Cardiac muscle cell (in vitro differentiated cells and primary cell): ENCODE results near the gene VCX2. TPM values are rescaled to one million over a fixed set of nuclear protein-coding genes. Genes with fewer than 3 reads are reported as not detected.
"Not testable (repeated sequence)": the region's sequence is repeated elsewhere in the genome, so short reads cannot be mapped to it uniquely, and the experiment has no call there.

ENCODE experiments used
- DNase-seq, 2 donors: peaks; one replicate each; pipeline versions ENCODE4 v3.0.0 to v3.0.0-alpha.2; 2010 to 2017; ENCODE audit warnings: low read depth in 1 of 2, low spot score in 1 of 2
- H3K27ac ChIP-seq: fragments of 200-600 bp; sonication (generic); 2 replicates; pipeline ENCODE4 v1.5.1; 2016
- H3K27me3 ChIP-seq: fragments of 200-600 bp; sonication (generic); 2 replicates; pipeline ENCODE4 v1.6.0; 2016; ENCODE audit warnings: control low read depth
- H3K36me3 ChIP-seq: fragments of 200-600 bp; sonication (generic); 2 replicates; pipeline ENCODE4 v1.5.1; 2016; ENCODE audit warnings: control low read depth
- H3K4me1 ChIP-seq: fragments of 200-600 bp; sonication (generic); 2 replicates; pipeline ENCODE4 v1.8.1; 2017; ENCODE audit warnings: low read depth, mild to moderate bottlenecking, mixed run types
- H3K4me3 ChIP-seq: fragments of 200-600 bp; sonication (generic); 2 replicates; pipeline ENCODE4 v1.5.1; 2016; ENCODE audit warnings: mild to moderate bottlenecking
- H3K9me3 ChIP-seq: fragments of 200-600 bp; sonication (generic); 2 replicates; pipeline ENCODE4 v1.5.1; 2017; ENCODE audit warnings: low read depth, mild to moderate bottlenecking, control low read depth
- CTCF ChIP-seq: IDR thresholded peaks from 2 replicates; pipeline ENCODE4 v1.5.1; 2012; ENCODE audit warnings: low read depth, mild to moderate bottlenecking, low read length
- polyA plus RNA-seq: library from polyadenylated mRNA; unstranded; fragments of >200 nt; fragmentation: Nextera tagmentation; extraction: Ambion mirVana; gene quantifications from 2 replicates; pipeline ENCODE4 v1.2.1, GENCODE V29; 2016
- total RNA-seq: library from RNA; depleted of rRNA; stranded (reverse); fragments of >200 nt; gene quantifications from 2 replicates; pipeline ENCODE4 v1.2.3, GENCODE V29; 2016

Gene VCX2
- total and polyA plus RNA-seq, 2 experiments from 2014 or later, result not detected

- Histone ChIP-seq H3K27ac (no peak overlapping the region), H3K27me3 (no peaks in the 10 kb centered on the region), H3K9me3 (no peaks in the 10 kb centered on the region), H3K4me1 (no peaks in the 10 kb centered on the region), H3K36me3 (no peaks in the 10 kb centered on the region), H3K4me3 (no peak overlapping the region)
- TF ChIP-seq CTCF, result peak; percentile 12
- peak in 1 of 2 donors; percentile 6 for DNase-seq
These were observed 8.6 kb upstream of the VCX2 start for GRCh38 chrX:8179656-8180055.

- not testable (repeated sequence) for H3K36me3 ChIP-seq, DNase-seq, H3K9me3 ChIP-seq, H3K4me3 ChIP-seq, H3K27ac ChIP-seq, H3K27me3 ChIP-seq, H3K4me1 ChIP-seq
These were observed 17.1 kb downstream of the VCX2 start for GRCh38 chrX:8154011-8154410.

- Histone ChIP-seq H3K4me1 (no peaks in the 10 kb centered on the region), H3K27ac (no peak overlapping the region), H3K27me3 (no peaks in the 10 kb centered on the region), H3K9me3 (no peaks in the 10 kb centered on the region), H3K4me3 (no peak overlapping the region), H3K36me3 (no peaks in the 10 kb centered on the region)
- TF ChIP-seq CTCF, result no peak
- DNase-seq, result no peak
These were observed 23.8 kb downstream of the VCX2 start for GRCh38 chrX:8147226-8147625.

- no peaks in the 10 kb centered on the region for H3K36me3 ChIP-seq
- no peaks in the 10 kb centered on the region for H3K4me1 ChIP-seq
- no peaks in the 10 kb centered on the region for H3K27me3 ChIP-seq
- TF ChIP-seq CTCF, result no peak
- no peaks in the 10 kb centered on the region for H3K9me3 ChIP-seq
- H3K4me3 ChIP-seq, result no peak overlapping the region
- DNase-seq, result no peak
- no peak overlapping the region for H3K27ac ChIP-seq
These were observed 26.1 kb downstream of the VCX2 start for GRCh38 chrX:8144925-8145324.

- Histone ChIP-seq H3K4me3 (no peak overlapping the region), H3K27ac (no peak overlapping the region), H3K9me3 (no peaks in the 10 kb centered on the region), H3K27me3 (no peaks in the 10 kb centered on the region), H3K36me3 (no peaks in the 10 kb centered on the region), H3K4me1 (no peaks in the 10 kb centered on the region)
- DNase-seq, result no peak
- no peak for TF ChIP-seq CTCF
These were observed 29.2 kb downstream of the VCX2 start for GRCh38 chrX:8141896-8142295.

- Histone ChIP-seq H3K36me3 (no peaks in the 10 kb centered on the region), H3K27me3 (no peaks in the 10 kb centered on the region), H3K4me3 (no peak overlapping the region), H3K9me3 (no peaks in the 10 kb centered on the region), H3K4me1 (no peaks in the 10 kb centered on the region), H3K27ac (no peak overlapping the region)
- DNase-seq, result no peak
- TF ChIP-seq CTCF, result no peak
These were observed 29.9 kb downstream of the VCX2 start for GRCh38 chrX:8140986-8141744.
